GM18907 (cell line): ENCODE results near the gene BCAT1.
A peak's percentile ranks its signal among the peaks of the same experiment; 100 is the strongest.
"Not testable (repeated sequence)": the region's sequence is repeated elsewhere in the genome, so short reads cannot be mapped to it uniquely, and the experiment has no call there.

Experiments
- ATAC-seq: cut with Tn5 transposase; IDR thresholded peaks from one replicate; pipeline ENCODE4 v1.9.1; 2021; ENCODE audit warnings: mild to moderate bottlenecking, moderate library complexity; ENCODE audit not compliant: unreplicated experiment

Gene BCAT1

DNA sequence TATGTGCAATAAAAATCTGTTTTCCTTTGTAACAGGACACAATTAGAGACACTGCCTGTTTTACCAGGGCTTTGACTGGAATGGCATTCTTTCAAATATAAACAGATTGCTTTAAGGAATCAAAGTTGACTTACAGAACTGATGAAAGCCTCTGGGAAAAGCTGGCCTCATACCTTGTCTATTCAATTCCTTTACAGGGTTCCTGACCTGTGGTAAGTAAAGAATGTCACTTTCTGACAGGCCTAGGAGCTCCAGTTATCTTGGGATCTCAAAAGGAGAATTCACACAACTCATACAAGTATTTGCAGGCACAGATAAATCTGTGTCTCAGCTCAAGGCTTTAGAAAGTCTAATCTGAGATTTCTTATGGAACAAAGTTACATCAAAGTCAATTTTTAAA, 88.4 kb downstream of the BCAT1 start:
- no peak for ATAC-seq

DNA sequence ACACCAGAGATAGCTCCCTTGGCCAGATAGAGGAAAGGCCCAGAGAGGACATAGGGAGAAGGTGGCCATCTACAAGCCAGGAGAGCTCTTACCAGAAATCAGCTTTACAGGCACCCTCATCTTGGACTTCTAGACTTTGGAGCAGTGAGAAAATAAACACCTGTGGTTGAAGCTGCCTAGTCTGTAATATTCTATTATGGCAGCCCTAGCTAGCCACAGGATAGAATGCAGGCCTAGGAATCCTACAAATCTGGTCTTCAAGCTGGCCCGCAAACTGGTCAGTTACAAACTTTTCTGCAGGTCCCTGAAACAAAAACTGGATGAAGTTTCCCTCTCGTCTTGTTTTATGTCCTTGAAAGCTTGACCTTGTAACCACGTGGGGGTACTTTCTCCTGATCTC, 92.4 kb downstream of the BCAT1 start:
- ATAC-seq: no peak

DNA sequence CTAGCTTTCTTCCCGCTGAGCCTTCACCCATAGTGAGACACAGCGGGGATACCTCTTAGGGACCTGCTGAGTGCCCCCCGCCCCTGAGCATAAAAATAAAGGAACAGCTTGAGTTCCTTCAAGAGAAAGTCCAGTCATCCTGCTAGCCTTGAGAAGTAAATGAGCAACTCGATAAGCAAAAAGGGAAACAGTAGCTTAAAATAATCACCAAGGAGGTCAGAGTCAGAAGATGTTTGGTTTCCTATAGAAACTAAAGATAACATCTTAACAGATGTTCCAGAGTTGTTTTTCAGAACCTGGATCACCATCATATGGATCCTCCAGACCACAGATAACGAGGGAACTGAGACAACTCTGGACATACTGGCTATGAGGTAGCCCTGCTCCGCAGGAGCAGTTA, 94.0 kb downstream of the BCAT1 start:
- ATAC-seq: no peak

DNA sequence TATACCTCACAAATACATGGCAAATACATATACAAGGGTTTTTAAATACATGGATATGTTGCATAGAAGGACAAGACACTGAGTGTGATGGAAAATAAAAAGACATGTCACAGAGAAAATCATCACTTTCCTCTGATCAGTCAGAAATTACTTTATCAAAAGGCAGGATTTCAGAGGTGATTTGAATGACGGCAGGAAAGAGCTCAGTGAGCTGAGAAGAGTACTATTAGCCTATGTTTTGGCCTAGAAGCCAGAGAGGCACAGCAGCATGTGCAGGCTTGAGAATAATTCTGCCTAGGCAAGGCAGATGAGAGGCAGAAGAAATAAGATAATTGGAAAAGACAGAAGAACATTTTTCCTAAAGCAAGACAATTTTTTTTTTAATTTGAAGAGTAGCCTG, 94.9 kb downstream of the BCAT1 start:
- no peak for ATAC-seq

DNA sequence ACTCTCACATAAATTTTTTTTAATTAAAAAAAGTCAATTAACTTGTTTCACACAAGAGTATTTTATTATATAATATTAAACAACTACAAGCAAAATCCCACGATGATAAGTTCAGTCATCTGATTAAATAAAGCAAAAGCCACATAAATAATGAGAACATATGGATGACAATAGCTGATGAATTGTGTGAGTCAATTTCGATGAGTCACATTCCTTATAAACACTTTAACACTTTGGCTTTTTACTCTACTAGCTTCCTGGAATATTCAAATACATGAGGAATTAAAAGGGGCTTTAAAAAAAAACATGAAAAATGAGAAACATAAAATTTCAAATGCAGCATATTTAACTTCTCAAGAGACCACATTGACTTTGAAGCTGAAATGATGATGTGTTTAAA, 95.3 kb downstream of the BCAT1 start:
- no peak for ATAC-seq

DNA sequence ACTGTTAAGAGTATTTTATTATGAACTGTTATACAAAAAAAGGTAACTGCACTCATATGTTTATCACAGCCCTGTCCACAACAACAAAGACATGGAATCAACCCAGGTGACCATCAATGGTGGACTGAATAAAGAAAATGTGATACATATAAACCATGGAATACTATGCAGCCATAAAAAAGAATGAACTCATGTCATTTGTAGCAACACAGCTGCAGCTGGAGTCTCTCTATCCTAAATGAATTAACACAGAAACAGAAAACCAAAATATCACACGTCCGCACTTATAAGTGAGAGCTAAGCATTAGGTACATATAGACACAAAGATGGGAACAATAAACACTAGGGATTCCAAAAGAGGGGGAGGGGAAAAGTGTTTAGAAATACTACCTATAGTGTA, 95.8 kb downstream of the BCAT1 start:
- ATAC-seq: no peak

DNA sequence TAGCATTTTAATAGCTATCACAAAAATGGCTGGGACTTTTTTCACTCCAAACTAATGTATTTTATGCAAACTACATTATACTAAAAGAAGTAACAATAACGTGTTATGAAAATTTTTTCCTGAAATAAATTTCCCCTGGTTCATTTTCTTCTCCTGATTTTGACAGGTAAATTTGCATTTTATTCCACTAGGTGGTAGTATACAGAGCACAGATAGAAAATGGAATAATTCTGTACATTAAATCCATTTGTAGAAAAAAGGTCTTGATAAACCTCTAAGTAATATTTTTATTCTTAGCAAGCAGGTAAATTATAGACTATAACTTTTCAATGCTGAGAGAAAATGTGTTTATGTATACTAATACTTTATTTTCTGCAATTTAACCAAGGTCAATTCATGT, 96.5 kb downstream of the BCAT1 start:
- no peak for ATAC-seq

DNA sequence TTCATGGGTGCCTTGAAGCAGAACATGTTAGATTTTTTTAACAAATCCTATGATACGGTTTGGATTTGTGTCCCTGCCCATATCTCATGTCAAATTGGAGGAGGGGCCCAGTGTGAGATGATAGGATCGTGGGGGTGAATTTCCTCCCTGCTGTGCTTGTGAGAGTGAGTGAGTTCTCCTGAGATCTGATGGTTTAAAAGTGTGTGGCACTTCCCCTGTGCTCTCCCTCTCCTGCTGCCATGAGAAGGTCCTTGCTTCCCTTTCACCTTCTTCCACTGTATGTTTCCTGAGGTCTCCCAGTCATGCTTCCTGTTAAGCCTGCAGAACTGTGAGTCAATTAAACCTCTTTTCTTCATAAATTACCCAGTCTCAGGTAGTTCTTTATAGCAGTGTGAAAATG, 97.0 kb downstream of the BCAT1 start:
- not testable (repeated sequence) for ATAC-seq

DNA sequence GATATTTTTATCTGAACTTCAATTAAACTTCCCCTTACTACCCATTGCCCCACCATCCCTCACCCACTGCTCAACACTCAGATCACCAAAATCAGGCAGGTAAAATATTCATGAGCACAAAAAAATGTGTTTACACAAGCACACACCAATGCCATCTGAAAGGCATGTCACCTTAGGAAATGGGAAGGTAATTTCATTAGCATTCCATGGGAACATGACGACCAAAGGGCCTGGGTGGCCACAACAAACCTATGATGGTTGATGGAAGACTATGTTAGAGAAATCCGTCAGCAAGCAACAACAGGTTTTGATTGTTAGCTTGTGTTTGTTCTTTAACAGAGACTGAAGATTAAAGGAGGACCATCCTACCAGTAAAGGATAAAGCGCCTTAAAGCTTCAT, 97.6 kb downstream of the BCAT1 start:
- ATAC-seq: no peak

DNA sequence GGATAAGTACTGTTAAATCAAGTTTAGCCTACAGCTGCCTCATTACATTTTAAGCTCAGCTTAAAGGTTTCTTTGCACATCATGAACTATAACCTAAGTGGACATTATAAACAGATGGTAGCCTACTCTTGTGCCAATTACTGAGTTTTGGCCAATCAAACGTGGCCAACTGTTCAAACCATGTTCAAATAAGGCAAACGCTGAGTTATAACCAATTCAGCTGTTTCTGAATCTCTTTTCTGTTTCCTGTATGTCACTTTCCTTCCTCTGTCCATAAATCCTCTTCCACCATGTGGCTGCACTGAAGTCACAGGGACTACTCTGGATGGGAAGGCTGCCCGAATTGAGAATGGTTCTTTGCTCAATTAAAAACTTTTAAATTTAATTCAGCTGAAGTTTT, 98.4 kb downstream of the BCAT1 start:
- ATAC-seq: no peak

DNA sequence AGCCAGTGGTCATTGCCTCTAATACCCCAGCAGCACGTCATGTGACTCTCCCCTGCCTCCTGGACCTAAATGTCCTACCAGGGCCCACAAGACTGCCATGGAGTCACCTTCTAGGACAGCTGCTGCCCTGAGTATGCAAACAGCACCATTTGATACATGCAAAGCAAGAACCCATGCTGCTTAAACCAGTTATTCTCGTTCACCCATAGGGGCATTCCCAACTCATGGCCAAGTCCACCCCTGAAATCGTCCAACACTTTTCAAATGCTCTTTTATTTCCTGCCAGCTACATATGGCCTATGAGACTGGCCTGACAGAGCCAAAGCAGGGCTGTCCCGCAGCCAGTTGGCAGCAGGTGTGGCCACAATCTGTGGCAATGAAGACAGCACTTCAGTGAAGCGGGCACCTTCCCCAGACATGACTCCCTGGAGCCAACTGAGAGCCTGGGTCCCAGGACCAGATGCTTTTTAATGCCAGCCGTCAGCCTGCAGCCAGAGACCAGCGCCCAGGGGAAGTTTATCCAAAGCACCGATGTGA, 99.9 kb downstream of the BCAT1 start:
- no peak for ATAC-seq

DNA sequence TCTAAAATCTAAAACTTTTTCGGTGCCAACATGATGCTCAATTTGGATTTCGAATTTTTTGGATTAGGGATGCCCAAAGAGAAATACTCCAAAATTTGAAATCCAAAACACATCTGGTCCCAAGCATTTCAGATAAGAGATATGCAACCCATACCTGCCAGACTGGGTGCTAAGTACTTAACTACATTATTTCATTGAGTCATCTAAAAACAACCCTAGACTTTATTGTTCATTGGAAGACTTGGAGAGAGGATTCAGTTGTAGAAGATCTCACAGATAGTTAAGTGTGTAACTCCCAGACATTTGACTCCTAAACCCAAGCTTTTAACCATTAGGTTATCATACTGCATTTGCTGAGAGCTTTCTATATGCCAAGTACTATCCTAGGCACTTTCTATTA, 102.2 kb downstream of the BCAT1 start:
- ATAC-seq: no peak

DNA sequence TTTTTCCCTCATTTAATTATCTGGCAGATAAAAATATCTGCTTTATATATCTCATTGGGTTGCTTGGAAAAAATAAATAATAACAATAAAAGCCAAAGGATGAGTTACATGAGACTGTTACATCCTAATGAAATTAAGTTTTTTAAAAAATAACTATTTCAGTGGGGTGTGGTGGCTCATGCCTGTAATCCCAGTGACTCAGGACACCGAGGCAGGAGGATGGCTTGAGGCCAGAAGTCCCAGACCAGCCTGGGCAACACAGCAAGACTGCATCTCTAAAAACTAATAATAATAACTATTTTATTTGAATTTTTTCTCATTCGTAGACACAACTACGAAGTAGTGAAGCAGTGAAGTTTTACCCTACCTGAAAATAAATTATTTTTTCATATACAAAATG, 103.3 kb downstream of the BCAT1 start:
- no peak for ATAC-seq

DNA sequence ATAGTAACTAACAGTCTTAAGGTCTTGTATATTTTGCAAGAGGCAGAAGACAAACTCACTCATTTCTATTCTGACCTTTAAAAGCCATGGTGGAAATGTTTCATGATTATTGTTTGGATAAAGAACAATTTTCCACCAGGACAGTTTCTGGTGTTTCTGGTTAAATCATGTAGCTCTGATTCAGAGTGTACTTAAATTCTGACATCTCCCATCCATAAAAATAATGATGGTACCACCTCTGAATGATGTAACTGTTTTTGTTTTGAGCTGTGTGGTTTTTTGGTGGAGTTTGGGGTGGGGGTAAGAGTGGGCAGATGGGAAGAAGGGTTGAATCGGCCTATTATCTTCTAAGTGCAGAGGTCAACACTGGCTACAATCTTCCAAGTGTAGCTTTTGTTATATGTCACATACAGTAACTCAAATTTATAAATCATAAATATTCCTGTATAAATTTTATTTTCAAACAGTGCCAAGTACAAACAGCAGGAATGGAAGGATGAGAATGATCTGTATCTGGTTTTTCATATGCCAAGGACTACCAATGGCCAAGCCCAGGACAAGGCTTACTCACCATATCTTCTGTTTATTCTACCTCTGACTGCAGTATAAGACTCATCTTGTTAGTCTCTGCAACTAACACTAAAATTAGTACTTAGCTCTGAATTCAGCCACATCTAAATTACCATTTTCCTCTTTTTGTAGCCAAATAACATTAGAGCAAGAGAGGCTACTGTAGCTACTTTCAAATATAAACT, 108.7 kb downstream of the BCAT1 start:
- no peak for ATAC-seq

DNA sequence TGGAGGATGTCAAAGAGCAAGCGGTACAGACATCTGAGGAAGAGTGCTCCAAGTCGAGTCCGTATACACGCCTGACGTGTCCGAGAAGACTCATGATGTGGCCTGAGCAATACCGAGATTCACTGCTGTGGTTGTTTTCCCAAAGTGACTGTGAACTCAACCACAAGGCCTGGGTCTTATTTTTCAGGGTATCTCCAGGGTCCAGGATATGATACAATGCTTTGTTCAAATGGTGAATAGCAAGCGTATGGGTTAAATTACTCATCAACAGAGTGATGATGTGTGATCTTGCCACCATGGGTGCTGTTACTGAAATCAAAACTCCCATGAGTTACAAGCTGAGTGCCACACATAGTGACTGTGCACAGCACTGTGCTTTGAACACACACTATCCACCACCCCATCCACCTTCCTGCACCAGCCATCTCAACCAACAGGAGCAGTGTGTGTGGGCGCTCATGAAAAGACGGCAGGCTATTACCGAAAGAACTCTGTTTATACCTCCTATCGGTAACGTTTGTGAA, 109.6 kb downstream of the BCAT1 start:
- peak; percentile 91 for ATAC-seq

DNA sequence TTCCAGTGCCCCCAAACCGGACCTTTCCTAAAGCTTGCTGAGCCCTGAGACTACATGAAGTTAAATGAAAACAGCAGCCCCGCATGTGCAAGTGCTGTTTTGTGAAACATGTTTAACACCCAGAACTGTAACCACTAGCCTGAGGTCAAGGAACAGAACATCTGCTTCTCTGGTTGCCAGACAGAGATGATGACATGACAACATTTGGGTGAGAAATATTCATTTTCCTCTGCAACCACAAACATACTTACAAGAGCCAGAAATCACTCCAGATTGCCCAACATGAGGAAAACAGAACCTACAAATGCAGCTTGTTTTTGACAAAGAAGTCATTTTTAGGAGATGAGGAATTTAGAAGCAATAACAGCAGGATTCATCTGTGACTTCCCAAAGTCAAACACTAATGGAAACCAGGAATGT, 110.4 kb downstream of the BCAT1 start:
- ATAC-seq: peak; percentile 56

DNA sequence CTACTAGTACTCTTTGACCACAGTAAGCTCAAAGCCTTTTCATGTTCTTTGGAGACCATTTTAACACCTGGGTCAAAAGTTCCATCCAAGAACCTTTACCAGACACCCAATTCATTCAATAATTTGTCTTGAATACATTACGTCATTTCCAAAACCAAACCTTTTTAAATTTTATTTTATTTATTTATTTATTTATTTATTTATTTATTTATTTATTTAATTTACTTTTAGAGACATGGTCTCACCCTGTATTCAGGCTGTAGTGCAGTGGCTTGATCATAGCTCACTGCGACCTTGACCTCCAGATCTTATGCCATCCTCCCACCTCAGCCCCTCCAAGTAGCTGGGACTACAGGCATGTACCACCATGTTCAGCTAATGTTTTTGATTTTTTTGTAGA, 113.5 kb downstream of the BCAT1 start:
- ATAC-seq: no peak

DNA sequence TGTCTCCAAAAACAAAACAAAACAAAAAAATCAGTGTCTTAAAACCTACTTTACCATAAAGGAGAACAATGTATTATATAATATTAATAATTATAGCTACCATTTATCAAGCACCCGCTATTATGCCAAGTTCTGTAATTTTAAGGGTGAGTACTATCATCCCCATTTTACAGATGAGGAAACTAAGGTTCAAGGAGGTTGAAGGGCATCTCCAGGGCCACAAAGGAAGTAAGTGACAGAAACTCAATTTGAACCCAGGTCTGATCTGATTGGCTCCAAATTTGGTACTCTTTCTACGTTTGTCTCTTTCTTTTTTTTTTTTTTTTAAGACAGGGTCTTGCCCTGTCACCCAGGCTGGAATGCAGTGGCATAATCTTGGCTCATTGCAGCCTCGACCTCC, 115.4 kb downstream of the BCAT1 start:
- ATAC-seq: no peak

DNA sequence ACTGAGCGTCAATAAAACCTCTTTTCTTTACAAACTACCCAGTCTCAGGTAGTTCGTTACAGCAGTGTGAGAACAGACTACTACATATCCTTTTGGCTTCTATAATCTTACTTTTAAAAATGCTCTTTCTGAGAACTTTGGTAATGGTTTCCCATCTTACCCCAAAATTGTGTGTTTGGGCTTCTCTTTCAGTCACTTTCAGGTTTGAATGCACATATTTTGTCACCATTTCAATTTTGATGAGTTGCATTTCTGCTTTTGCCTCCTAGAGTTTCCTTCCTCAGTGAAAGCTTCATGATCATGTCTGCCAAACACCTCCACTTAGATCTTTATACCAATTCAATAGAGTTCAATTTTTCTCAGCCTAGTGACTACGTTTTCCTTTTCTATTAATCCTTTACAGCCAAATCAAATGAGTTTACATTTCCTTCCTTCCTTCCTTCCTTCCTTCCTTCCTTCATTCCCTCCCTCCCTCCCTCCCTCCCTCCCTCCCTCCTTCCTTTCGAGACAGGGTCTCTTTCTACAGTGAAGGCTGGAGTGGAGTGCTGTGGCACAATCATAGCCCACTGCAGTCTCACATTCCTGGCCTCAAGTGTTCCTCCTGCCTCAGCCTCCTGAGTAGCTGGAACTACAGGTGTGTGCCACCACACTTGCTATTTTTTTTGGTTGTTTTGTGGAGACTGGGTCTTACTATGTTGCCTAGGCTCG, 124.9 kb downstream of the BCAT1 start:
- ATAC-seq: no peak

DNA sequence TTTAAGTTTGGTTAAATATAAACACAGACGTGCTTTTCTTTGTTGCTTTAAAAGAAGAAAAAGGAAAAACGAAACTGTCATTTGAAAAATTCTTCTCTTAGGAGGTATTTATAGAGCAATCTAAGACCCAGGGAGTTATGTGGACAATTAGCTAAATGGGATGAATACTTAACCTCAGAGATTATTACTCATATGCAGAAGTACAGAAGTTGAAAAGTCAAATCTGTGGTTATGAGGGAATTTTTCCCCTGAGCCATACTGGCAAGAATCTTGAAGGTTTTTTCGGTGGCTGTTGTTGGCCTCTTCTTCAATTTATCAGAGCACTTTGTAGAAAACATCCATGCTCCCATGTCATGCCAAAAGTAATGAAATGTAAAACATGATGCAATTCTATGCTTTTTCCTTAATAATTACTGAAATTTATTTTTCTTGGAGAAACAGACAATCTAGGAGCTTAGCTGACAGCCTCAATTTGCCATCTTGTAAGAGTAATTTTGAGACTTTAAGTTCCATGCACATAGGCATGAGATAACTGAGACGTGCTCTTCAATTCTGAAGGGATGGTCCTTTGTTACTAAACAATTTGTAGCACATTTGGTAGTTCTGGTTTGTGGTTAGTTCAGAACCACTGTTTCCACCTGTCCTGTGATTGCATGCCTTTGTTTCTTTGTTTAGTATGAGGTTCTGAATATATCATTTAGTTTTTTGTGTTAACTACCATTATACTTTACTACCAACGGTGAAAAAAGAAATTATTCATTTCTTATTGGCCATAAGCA, 126.6 kb downstream of the BCAT1 start:
- ATAC-seq: peak; percentile 92

DNA sequence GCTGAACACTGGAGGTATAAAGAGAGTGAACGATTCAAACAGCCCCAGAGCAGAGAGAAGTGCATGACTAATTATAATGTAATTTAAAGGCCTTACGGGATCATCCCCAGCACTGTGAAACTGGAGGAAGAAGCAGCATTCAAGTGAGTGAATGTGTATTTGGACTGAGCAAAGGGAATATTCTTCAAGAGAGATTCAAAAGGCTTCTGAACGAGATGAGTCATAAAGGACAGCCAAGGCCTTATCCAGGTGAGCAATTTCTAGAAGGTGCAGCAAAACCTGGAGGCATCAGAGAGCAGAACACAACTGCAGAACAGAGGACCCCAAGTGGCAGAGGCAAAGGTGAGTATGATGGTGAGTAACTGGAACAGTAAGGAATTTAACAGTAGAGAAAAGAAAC, 127.2 kb downstream of the BCAT1 start:
- peak; percentile 56 for ATAC-seq
